IMR-90 (cell line): Measurements from ENCODE around the gene SLC7A7.

Experiments used
- CEBPB ChIP-seq: IDR thresholded peaks from 2 replicates; pipeline ENCODE4 v1.6.1; 2012; ENCODE audit warnings: low read depth, low read length, improper control_type of control experiment
- CTCF ChIP-seq: conservative IDR thresholded peaks from 2 replicates; pipeline ENCODE4 v1.5.1; 2012; ENCODE audit warnings: mild to moderate bottlenecking, low read depth, low read length, improper control_type of control experiment
- MAFK ChIP-seq: IDR thresholded peaks from 2 replicates; pipeline ENCODE4 v1.6.1; 2012; ENCODE audit warnings: low read depth, low read length, improper control_type of control experiment
- MXI1 ChIP-seq: IDR thresholded peaks from 2 replicates; pipeline ENCODE4 v1.6.1; 2012; ENCODE audit warnings: low read depth, mild to moderate bottlenecking, low read length, moderate library complexity, borderline replicate concordance
- POLR2A ChIP-seq: IDR thresholded peaks from 2 replicates; pipeline ENCODE4 v1.6.1; 2012; ENCODE audit warnings: mild to moderate bottlenecking, low read depth, low read length
- RFX5 ChIP-seq: IDR thresholded peaks from 2 replicates; pipeline ENCODE4 v1.8.0; 2012; ENCODE audit warnings: low read depth, mild to moderate bottlenecking, low read length, moderate library complexity
- SMC3 ChIP-seq: fragments of 150-350 bp; IDR thresholded peaks from 2 replicates; pipeline ENCODE4 v1.6.1; 2016; ENCODE audit warnings: low read depth, mild to moderate bottlenecking, antibody characterized with exemption, low read length, moderate library complexity

DNA sequence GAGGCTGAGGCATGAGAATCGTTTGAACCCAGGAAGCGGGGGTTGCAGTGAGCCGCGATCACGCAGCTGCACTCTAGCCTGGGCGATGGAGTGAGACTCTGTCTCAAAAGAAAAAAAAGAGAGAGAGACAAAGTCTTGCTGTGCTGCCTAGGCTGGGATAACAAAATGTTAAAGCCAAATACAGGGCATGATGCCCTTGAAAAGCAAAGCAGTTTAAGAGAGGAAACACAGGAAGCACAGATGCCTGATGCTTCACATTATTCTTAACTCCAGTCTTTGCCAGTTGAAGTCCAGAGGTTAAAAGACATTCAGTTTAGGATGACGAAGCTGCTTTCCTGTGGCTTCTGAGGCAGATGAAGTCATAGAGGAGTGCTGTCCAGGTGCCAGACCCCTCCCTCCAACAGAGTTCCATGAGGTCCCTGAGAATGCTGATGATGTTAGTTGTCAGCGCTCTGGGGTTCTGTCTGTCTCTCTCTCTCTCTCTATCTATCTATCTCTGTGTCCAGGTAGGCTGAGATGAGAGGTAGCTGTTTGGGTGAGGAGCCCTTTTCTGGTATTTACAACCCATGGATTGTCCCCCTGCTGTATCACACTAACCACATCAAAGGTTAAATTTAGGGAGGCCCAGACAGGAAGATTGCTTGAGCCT lies 9.6 kb upstream of the SLC7A7 start:
- peak; percentile 52; the same call in 1 of the 2 replicates for TF ChIP-seq MAFK
- TF ChIP-seq SMC3: no peak
- TF ChIP-seq CEBPB: peak; percentile 23; the same call in 1 of the 2 replicates
- no peak for TF ChIP-seq CTCF
- peak; percentile 59; the same call in 1 of the 2 replicates for TF ChIP-seq MXI1
- TF ChIP-seq POLR2A: no peak
- no peak for TF ChIP-seq RFX5
